HepG2 (cell line): ENCODE results near the gene SH2D2A. TPM values are rescaled to one million over a fixed set of nuclear protein-coding genes. Genes with fewer than 3 reads are reported as not detected.

Source experiments
- ATAC-seq: fragments of 200-7000 bp; cut with Tn5 transposase; 3 replicates; pipeline ENCODE4 v1.9.1; 2020; ENCODE audit warnings: mild to moderate bottlenecking, moderate library complexity
- BruUV-seq: library from RNA; stranded (reverse); fragments of 400-500 nt; replicated peaks from 2 replicates; lab custom pipeline; 2021; lab: Mats Ljungman, UMichigan
- CTCF ChIA-PET: fragments of 300-600 bp; formaldehyde crosslinking; extraction: SDS; loops from one replicate; lab custom pipeline; 2021; ENCODE audit warnings: low total read pairs, inconsistent platforms, low intra/inter-chr PET ratio; lab: Yijun Ruan, JAX
- POLR2A ChIA-PET: fragments of 350-600 bp; sonication (Branson Sonifier 250); formaldehyde crosslinking; loops from one replicate; lab custom pipeline; 2020; ENCODE audit warnings: antibody characterized with exemption, inconsistent platforms; lab: Yijun Ruan, JAX
- DNase-seq: peaks from one replicate; pipeline ENCODE4 v3.0.0-alpha.2; 2015; ENCODE audit warnings: low spot score
- FAIRE-seq: peaks from 3 replicates; lab custom pipeline; 2011; peaks lifted over from hg19 to GRCh38; lab: Jason Lieb, UNC
- H2AFZ ChIP-seq: one replicate; pipeline ENCODE4 v1.6.1; 2011; ENCODE audit warnings: low read length, inconsistent platforms
- H3K27ac ChIP-seq: fragments of 300-600 bp; 3 replicates; pipeline ENCODE4 v1.8.0; 2011; ENCODE audit warnings: mixed run types, mild to moderate bottlenecking, mixed read lengths, low read length, inconsistent platforms; ENCODE audit not compliant: insufficient read depth; ENCODE audit errors: extremely low read length
- H3K27me3 ChIP-seq, 2 experiments: fragments of 200-600 bp in 1 of 2; 2 replicates in 1 of 2; 3 replicates in 1 of 2; pipeline versions ENCODE4 v1.6.0 to v1.8.0; 2011; ENCODE audit warnings: low read length in 2 of 2, mild to moderate bottlenecking in 2 of 2, moderate library complexity in 2 of 2, inconsistent platforms in 1 of 2; ENCODE audit not compliant: insufficient read depth in 2 of 2, control insufficient read depth in 1 of 2
- H3K36me3 ChIP-seq, 2 experiments: fragments of 200-600 bp in 1 of 2; replicated peaks in 1 of 2; 2 replicates in 1 of 2; 3 replicates in 1 of 2; pipeline versions ENCODE4 v1.5.1 to v1.8.0; 2011; ENCODE audit warnings: low read length in 2 of 2, inconsistent platforms in 1 of 2; ENCODE audit not compliant: insufficient read depth in 2 of 2, control insufficient read depth in 1 of 2
- H3K4me1 ChIP-seq: 2 replicates; pipeline ENCODE4 v1.5.1; 2012; ENCODE audit warnings: low read length, inconsistent platforms; ENCODE audit not compliant: insufficient read depth
- H3K4me2 ChIP-seq: 2 replicates; pipeline ENCODE4 v1.6.0; 2011; ENCODE audit warnings: low read depth, low read length, inconsistent platforms
- H3K4me3 ChIP-seq, 3 experiments: fragments of 200-600 bp in 1 of 3; sonication (generic), shearing (Covaris generic) in 1 of 3; replicated peaks in 1 of 3; 2 replicates each; pipeline ENCODE4 v1.5.1; 2011 to 2016; ENCODE audit warnings: low read length in 3 of 3, inconsistent platforms in 2 of 3, low read depth in 2 of 3, mild to moderate bottlenecking in 2 of 3, control low read depth in 1 of 3, mixed read lengths in 1 of 3; ENCODE audit not compliant: insufficient read depth in 1 of 3
- H3K79me2 ChIP-seq: one replicate; pipeline ENCODE4 v1.6.1; 2011; ENCODE audit warnings: low read length, inconsistent platforms; ENCODE audit not compliant: insufficient read depth
- H3K9ac ChIP-seq: 2 replicates; pipeline ENCODE4 v1.6.0; 2011; ENCODE audit warnings: mild to moderate bottlenecking, low read depth, low read length, inconsistent platforms; ENCODE audit not compliant: insufficient read depth
- H3K9me3 ChIP-seq: 2 replicates; pipeline ENCODE4 v1.5.1; 2012; ENCODE audit warnings: mild to moderate bottlenecking, low read length
- H4K20me1 ChIP-seq: 2 replicates; pipeline ENCODE4 v1.6.0; 2011; ENCODE audit warnings: inconsistent platforms, mild to moderate bottlenecking, low read length, moderate library complexity; ENCODE audit not compliant: insufficient read depth
- ATF6 ChIP-seq: sonication (generic); formaldehyde crosslinking; conservative IDR thresholded peaks from 2 replicates; pipeline ENCODE4 v1.4.0; 2020; ENCODE audit warnings: missing genetic modification reagents
- BATF2 ChIP-seq: sonication (generic); formaldehyde crosslinking; IDR thresholded peaks from 2 replicates; pipeline ENCODE4 v1.8.0; 2022; ENCODE audit warnings: mild to moderate bottlenecking, missing genetic modification reagents, moderate library complexity
- BORCS8-MEF2B ChIP-seq: sonication (generic); formaldehyde crosslinking; IDR thresholded peaks from 2 replicates; pipeline ENCODE4 v1.8.0; 2022; ENCODE audit warnings: mild to moderate bottlenecking, missing genetic modification reagents
- IKZF5 ChIP-seq: IDR thresholded peaks from 2 replicates; pipeline ENCODE4 v1.6.1; 2018; ENCODE audit warnings: missing genetic modification reagents, mild to moderate bottlenecking, missing compliant biosample characterization
- MLLT10 ChIP-seq: sonication (generic); formaldehyde crosslinking; IDR thresholded peaks from 2 replicates; pipeline ENCODE4 v1.4.0; 2020; ENCODE audit warnings: missing genetic modification reagents
- NFE2L1 ChIP-seq: sonication (generic); formaldehyde crosslinking; IDR thresholded peaks from 2 replicates; pipeline ENCODE4 v1.4.0; 2020; ENCODE audit warnings: missing genetic modification reagents, mild to moderate bottlenecking, borderline replicate concordance
- THAP9 ChIP-seq: sonication (generic); formaldehyde crosslinking; IDR thresholded peaks from 2 replicates; pipeline ENCODE4; 2020; ENCODE audit warnings: missing genetic modification reagents, mild to moderate bottlenecking, borderline replicate concordance
- ZNF703 ChIP-seq: sonication (generic); formaldehyde crosslinking; IDR thresholded peaks from 2 replicates; pipeline ENCODE4 v1.5.1; 2020; ENCODE audit warnings: missing genetic modification reagents, mild to moderate bottlenecking, moderate library complexity, borderline replicate concordance
- ZNF704 ChIP-seq: sonication (generic); formaldehyde crosslinking; IDR thresholded peaks from 2 replicates; pipeline ENCODE4 v1.8.1; 2023; ENCODE audit warnings: mild to moderate bottlenecking, inconsistent platforms, moderate library complexity, missing genetic modification reagents, borderline replicate concordance
- WGBS: methylation state at CpG from one replicate; pipeline ENCODE4 v1.1.6; 2017; ENCODE audit warnings: low lambda C conversion rate; 5-methylcytosine and 5-hydroxymethylcytosine counted together
- in situ Hi-C: cut with HindIII; loops from 2 replicates; pipeline ENCODE4 v1.10.0; 2017; ENCODE audit warnings: low pct_unique_long_range_greater_than_20kb; ENCODE audit not compliant: extremely low pct_ligation_motif_present
- intact Hi-C: fragments of 100-400 bp; cut with micrococcal nuclease; formaldehyde crosslinking; loops from one replicate; pipeline ENCODE4 v1.10.0; 2022; ENCODE audit not compliant: unreplicated experiment
- polyA plus RNA-seq, 8 experiments: library from polyadenylated mRNA; depleted of rRNA in 3 of 8; stranded (reverse) in 7 of 8; unstranded in 1 of 8; fragments of >200 nt; fragmentation: Illumina TruSeq in 4 of 8; extraction: Trizol in 4 of 8; gene quantifications; 2 replicates each; pipeline versions ENCODE4 v1.2.1 to v1.2.3, GENCODE V29; 2011 to 2016; ENCODE audit warnings: low read depth in 4 of 8, missing spikeins in 1 of 8, mixed read lengths in 1 of 8; ENCODE audit not compliant: insufficient read depth in 1 of 8
- total RNA-seq, 5 experiments: library from RNA; depleted of rRNA; stranded (reverse); fragments of >200 nt; fragmentation: Illumina TruSeq; extraction: Trizol; gene quantifications; 2 replicates each; pipeline ENCODE4 v1.2.3, GENCODE V29; 2016; ENCODE audit warnings: low read depth in 1 of 5

The SH2D2A gene
- total and polyA plus RNA-seq, 2 of the 13 experiments (the other 11 are each of a cell fraction or from before 2014, with no cell fraction given), result 0.57 to 0.73 TPM

- in situ Hi-C loops, result no loop called here
These were observed 39.7 kb downstream of the SH2D2A start for GRCh38 chr1:156776942-156777341.

More at GRCh38 chr1:156776942-156777341, 39.7 kb downstream of the SH2D2A start:
- intact Hi-C loops, result no loop called here
- ATAC-seq (no peak), DNase-seq (no peak)
- Histone ChIP-seq H2AFZ (no peak overlapping the region), H3K27ac (no peak overlapping the region), H3K36me3 (peaks cover 8 to 38% of the 10 kb centered on the region in 2 experiments; a peak in 4 of 5 replicates), H3K9ac (no peak overlapping the region), H3K79me2 (peaks cover 68% of the 10 kb centered on the region), H3K27me3 (no peaks in the 10 kb centered on the region), H4K20me1 (0 out of 2 replicates have a peak, but pooled peaks cover 2% of the 10 kb centered on the region), H3K4me2 (no peak overlapping the region), H3K4me3 (no peak overlapping the region)
- whole genome bisulfite sequencing, result 94% methylated on average over 4 of the region's 4 CpGs
- BruUV-seq, result no TSS peak
- no peak for TF ChIP-seq IKZF5 (CRISPR knock-in tag)
- no peak for TF ChIP-seq ZNF703 (CRISPR knock-in tag)
- no peak for TF ChIP-seq ZNF704 (CRISPR knock-in tag)
- no peak for TF ChIP-seq NFE2L1 (CRISPR knock-in tag)
- no peak for TF ChIP-seq MLLT10
- TF ChIP-seq BORCS8-MEF2B, result no peak
- TF ChIP-seq BATF2 (CRISPR knock-in tag), result no peak
- TF ChIP-seq THAP9 (CRISPR knock-in tag), result no peak
- no peak for TF ChIP-seq ATF6 (CRISPR knock-in tag)
- TF ChIP-seq, all 625 proteins: peak for 0
- Histone ChIP-seq H3K9me3 (no peaks in the 10 kb centered on the region), H3K4me1 (peaks cover 14% of the 10 kb centered on the region)
- CTCF ChIA-PET, result no interaction called here
- POLR2A ChIA-PET, result interaction anchor here (1.7 kb wide), 1 partner anchor 10 kb away, joined by 4 read pairs; the partner anchor contains the start of gene PRCC
- no peak for FAIRE-seq
